ENCODE results near the gene TARDBP. TPM values are rescaled to one million over a fixed set of nuclear protein-coding genes. Genes with fewer than 3 reads are reported as not detected.

Gene TARDBP
- total and polyA plus RNA-seq, 2 donors (not counting 1 experiment from before 2014, with no cell fraction given): 85.2 to 222 TPM

GRCh38 chr1:10975567-10976326 is 36.7 kb upstream of the TARDBP start:
- TF ChIP-seq CTCF (IDR thresholded peaks at IDR 0.05) (no peak), EZH2 (IDR thresholded peaks at IDR 0.05; ENCODE audit: borderline replicate concordance, insufficient read depth, low read depth, low read length, poor library complexity, severe bottlenecking) (no peak)
- WGBS (ENCODE audit: insufficient coverage): 87% methylated on average over 11 of the region's 19 CpGs
- intact Hi-C loops (cut with micrococcal nuclease): no loop called here
- peaks cover 0 to 4% (median 0%) of the 10 kb centered on the region in 4 experiments for H3K27me3 ChIP-seq (replicated peaks in 1 of 4; ENCODE audit: control extremely low read depth in 1 of 4, control insufficient read depth in 3 of 4, insufficient read depth in 4 of 4, low read length in 3 of 4)
- no peak overlapping the region for H2AFZ ChIP-seq (ENCODE audit: insufficient read depth, low read depth, low read length, poor library complexity, severe bottlenecking)
- CTCF ChIA-PET: no interaction called here
- no peaks in the 10 kb centered on the region for H3K36me3 ChIP-seq (replicated peaks in 1 of 2; ENCODE audit: control extremely low read depth in 1 of 2, control insufficient read depth in 1 of 2, extremely low read depth in 1 of 2, insufficient read depth in 2 of 2, low read length in 1 of 2)
- POLR2A ChIA-PET: no interaction called here
- H3K4me3 ChIP-seq (ENCODE audit: control extremely low read depth in 1 of 5, extremely low read depth in 1 of 5, insufficient read depth in 1 of 5, low read depth in 2 of 5, low read length in 4 of 5): no peak overlapping the region
- H4K20me1 ChIP-seq (ENCODE audit: control insufficient read depth, insufficient read depth, low read length, poor library complexity, severe bottlenecking): no peaks in the 10 kb centered on the region
- ATAC-seq (ENCODE audit: low read depth): no peak
- H3K79me2 ChIP-seq (ENCODE audit: control insufficient read depth, insufficient read depth, low read length): no peaks in the 10 kb centered on the region
- no peak overlapping the region for H3K9ac ChIP-seq (ENCODE audit: low read length)
- no peak overlapping the region for H3K27ac ChIP-seq (ENCODE audit: low read length in 2 of 2)
- H3K4me1 Mint-ChIP-seq: no peaks in the 10 kb centered on the region
- no peaks in the 10 kb centered on the region for H3K9me3 ChIP-seq (ENCODE audit: control extremely low read depth in 1 of 3, control insufficient read depth in 2 of 3, insufficient read depth in 1 of 3, low read length in 2 of 3)
- DNase-seq: no peak
- H3K9me3 Mint-ChIP-seq (ENCODE audit: insufficient read depth): no peaks in the 10 kb centered on the region
- H3K27ac Mint-ChIP-seq: no peak overlapping the region
- peaks cover 19% of the 10 kb centered on the region for H3K27me3 Mint-ChIP-seq
- H3K4me2 ChIP-seq (replicated peaks; ENCODE audit: low read depth, low read length, poor library complexity, severe bottlenecking): no peak overlapping the region
- H3K4me1 ChIP-seq (ENCODE audit: control insufficient read depth in 2 of 2, insufficient read depth in 2 of 2, low read length in 2 of 2): no peaks in the 10 kb centered on the region
- H3K4me3 Mint-ChIP-seq: no peak overlapping the region

- Histone ChIP-seq H4K20me1 (ENCODE audit: control insufficient read depth, insufficient read depth, low read length, poor library complexity, severe bottlenecking) (no peaks in the 10 kb centered on the region), H3K79me2 (ENCODE audit: control insufficient read depth, insufficient read depth, low read length) (no peaks in the 10 kb centered on the region), H3K4me3 (ENCODE audit: control extremely low read depth in 1 of 5, extremely low read depth in 1 of 5, insufficient read depth in 1 of 5, low read depth in 2 of 5, low read length in 4 of 5) (no peak overlapping the region), H3K4me1 (ENCODE audit: control insufficient read depth in 2 of 2, insufficient read depth in 2 of 2, low read length in 2 of 2) (no peaks in the 10 kb centered on the region), H3K27ac (ENCODE audit: low read length in 2 of 2) (no peak overlapping the region), H3K36me3 (replicated peaks in 1 of 2; ENCODE audit: control extremely low read depth in 1 of 2, control insufficient read depth in 1 of 2, extremely low read depth in 1 of 2, insufficient read depth in 2 of 2, low read length in 1 of 2) (no peaks in the 10 kb centered on the region), H2AFZ (ENCODE audit: insufficient read depth, low read depth, low read length, poor library complexity, severe bottlenecking) (no peak overlapping the region), H3K27me3 (replicated peaks in 1 of 4; ENCODE audit: control extremely low read depth in 1 of 4, control insufficient read depth in 3 of 4, insufficient read depth in 4 of 4, low read length in 3 of 4) (peaks cover 0 to 18% (median 2%) of the 10 kb centered on the region in 4 experiments), H3K9ac (ENCODE audit: low read length) (no peak overlapping the region), H3K4me2 (replicated peaks; ENCODE audit: low read depth, low read length, poor library complexity, severe bottlenecking) (no peak overlapping the region), H3K9me3 (ENCODE audit: control extremely low read depth in 1 of 3, control insufficient read depth in 2 of 3, insufficient read depth in 1 of 3, low read length in 2 of 3) (no peaks in the 10 kb centered on the region)
- Mint-ChIP-seq H3K27me3 (peaks cover 26% of the 10 kb centered on the region), H3K4me1 (no peaks in the 10 kb centered on the region), H3K27ac (no peak overlapping the region), H3K9me3 (ENCODE audit: insufficient read depth) (no peaks in the 10 kb centered on the region), H3K4me3 (no peak overlapping the region)
- intact Hi-C loops (cut with micrococcal nuclease): no loop called here
- DNase-seq (no peak), ATAC-seq (ENCODE audit: low read depth) (no peak)
- POLR2A ChIA-PET: no interaction called here
- TF ChIP-seq CTCF (IDR thresholded peaks at IDR 0.05) (no peak), EZH2 (IDR thresholded peaks at IDR 0.05; ENCODE audit: borderline replicate concordance, insufficient read depth, low read depth, low read length, poor library complexity, severe bottlenecking) (no peak)
- 69% methylated on average over 4 of the region's 4 CpGs for WGBS (ENCODE audit: insufficient coverage)
- CTCF ChIA-PET: no interaction called here
Observed at GRCh38 chr1:10978719-10979118, 33.7 kb upstream of the TARDBP start.
